SK-N-SH (cell line): ENCODE results near the gene DIRAS1. TPM values are rescaled to one million over a fixed set of nuclear protein-coding genes. Genes with fewer than 3 reads are reported as not detected.

Experiments used
- CTCF ChIA-PET: fragments of 300-600, 350-600 bp; formaldehyde crosslinking; extraction: SDS; loops from one replicate; lab custom pipeline; 2021; lab: Yijun Ruan, JAX
- POLR2A ChIA-PET: fragments of 350-600 bp; sonication (Branson Sonifier 250); formaldehyde crosslinking; extraction: SDS; loops from one replicate; lab custom pipeline; 2020; ENCODE audit warnings: antibody characterized with exemption, inconsistent platforms; lab: Yijun Ruan, JAX
- DNase-seq: peaks from one replicate; pipeline ENCODE4 v3.0.0; 2012
- H2AFZ ChIP-seq: fragments of 200-600 bp; sonication (generic); 2 replicates; pipeline ENCODE4 v1.8.1; 2016; ENCODE audit warnings: antibody characterized with exemption, mild to moderate bottlenecking, low read depth
- H3F3A ChIP-seq: fragments of 200-600 bp; sonication (generic); replicated peaks from 2 replicates; pipeline ENCODE3; 2016; ENCODE audit warnings: antibody characterized with exemption, mild to moderate bottlenecking; ENCODE audit not compliant: insufficient read depth
- H3K27ac ChIP-seq, 2 experiments: fragments of 200-500 bp in 1 of 2; fragments of 200-600 bp in 1 of 2; sonication (Bioruptor generic) in 1 of 2; sonication (generic), shearing (Covaris generic) in 1 of 2; 2 replicates each; pipeline versions ENCODE4 v1.5.1 to v1.6.1; 2014 to 2016; ENCODE audit warnings: low read depth in 2 of 2, inconsistent platforms in 1 of 2, low read length in 1 of 2, mild to moderate bottlenecking in 1 of 2, mixed read lengths in 1 of 2
- H3K27me3 ChIP-seq: fragments of 200-600 bp; sonication (generic), shearing (Covaris generic); 2 replicates; pipeline ENCODE4 v1.6.1; 2016; ENCODE audit warnings: mixed run types; ENCODE audit not compliant: insufficient read depth
- H3K36me3 ChIP-seq, 2 experiments: fragments of 200-500 bp in 1 of 2; fragments of 200-600 bp in 1 of 2; sonication (Bioruptor generic) in 1 of 2; sonication (generic) in 1 of 2; replicated peaks in 1 of 2; 2 replicates each; pipeline versions ENCODE3 to v1.5.1; 2014 to 2016; ENCODE audit warnings: low read length in 1 of 2, mild to moderate bottlenecking in 1 of 2; ENCODE audit not compliant: insufficient read depth in 2 of 2, control insufficient read depth in 1 of 2
- H3K4me1 ChIP-seq, 2 experiments: fragments of 200-500 bp in 1 of 2; fragments of 200-600 bp in 1 of 2; sonication (Bioruptor generic) in 1 of 2; sonication (generic), shearing (Covaris generic) in 1 of 2; 2 replicates each; pipeline versions ENCODE4 v1.5.1 to v1.6.1; 2014 to 2016; ENCODE audit warnings: low read depth in 1 of 2, low read length in 1 of 2, mixed run types in 1 of 2; ENCODE audit not compliant: insufficient read depth in 2 of 2, control insufficient read depth in 1 of 2
- H3K4me2 ChIP-seq: fragments of 200-600 bp; sonication (generic), shearing (Covaris generic); 2 replicates; pipeline ENCODE4 v1.6.1; 2017; ENCODE audit warnings: mixed run types
- H3K4me3 ChIP-seq, 2 experiments: fragments of 200-500 bp in 1 of 2; fragments of 200-600 bp in 1 of 2; sonication (Bioruptor generic) in 1 of 2; sonication (generic), shearing (Covaris generic) in 1 of 2; 2 replicates each; pipeline versions ENCODE4 v1.5.1 to v1.8.1; 2014 to 2016; ENCODE audit warnings: low read depth in 2 of 2, inconsistent platforms in 1 of 2, low read length in 1 of 2, mild to moderate bottlenecking in 1 of 2, mixed read lengths in 1 of 2, moderate library complexity in 1 of 2
- H3K79me2 ChIP-seq: fragments of 200-600 bp; sonication (generic); 2 replicates; pipeline ENCODE4 v1.8.1; 2017; ENCODE audit warnings: mild to moderate bottlenecking; ENCODE audit not compliant: insufficient read depth
- H3K9ac ChIP-seq: fragments of 200-600 bp; sonication (generic); 2 replicates; pipeline ENCODE4 v1.6.1; 2017; ENCODE audit warnings: mixed run types
- H3K9me2 ChIP-seq: fragments of 200-600 bp; sonication (generic); 2 replicates; pipeline ENCODE4 v1.6.1; 2017; ENCODE audit warnings: mixed run types
- H3K9me3 ChIP-seq: fragments of 200-600 bp; sonication (generic); 2 replicates; pipeline ENCODE4 v1.6.1; 2017; ENCODE audit warnings: mixed run types, mild to moderate bottlenecking, moderate library complexity
- H4K20me1 ChIP-seq: fragments of 200-600 bp; sonication (generic); 2 replicates; pipeline ENCODE4 v1.6.1; 2017; ENCODE audit warnings: mild to moderate bottlenecking, mixed run types; ENCODE audit not compliant: insufficient read depth
- ELF1 ChIP-seq: IDR thresholded peaks from 2 replicates; pipeline ENCODE4 v1.4.0; 2012
- EZH2phosphoT487 ChIP-seq: fragments of 200-600 bp; sonication (generic); IDR thresholded peaks from 2 replicates; pipeline ENCODE4 v1.6.1; 2017; ENCODE audit warnings: low read depth, mixed run types, mild to moderate bottlenecking, antibody characterized with exemption, moderate library complexity, borderline replicate concordance
- FOSL2 ChIP-seq: IDR thresholded peaks from 2 replicates; pipeline ENCODE4 v1.4.0; 2012; ENCODE audit warnings: low read depth, mild to moderate bottlenecking, moderate library complexity, borderline replicate concordance
- NRF1 ChIP-seq: IDR thresholded peaks from 2 replicates; pipeline ENCODE4 v1.6.1; 2012; ENCODE audit warnings: low read depth, mild to moderate bottlenecking, low read length
- PBX3 ChIP-seq: IDR thresholded peaks from 2 replicates; pipeline ENCODE4; 2012
- RXRA ChIP-seq: IDR thresholded peaks from 2 replicates; pipeline ENCODE4 v1.4.0; 2012; ENCODE audit warnings: low read depth, mild to moderate bottlenecking, borderline replicate concordance
- SIN3A ChIP-seq: IDR thresholded peaks from 2 replicates; pipeline ENCODE4 v1.6.1; 2012; ENCODE audit warnings: low read depth, mild to moderate bottlenecking, low read length, moderate library complexity, borderline replicate concordance
- YY1 ChIP-seq: IDR thresholded peaks from 2 replicates; pipeline ENCODE4 v1.4.0; 2012; ENCODE audit warnings: low read depth, mild to moderate bottlenecking
- ZBTB33 ChIP-seq: IDR thresholded peaks from 2 replicates; pipeline ENCODE4 v1.4.0; 2012; ENCODE audit warnings: low read depth, borderline replicate concordance
- WGBS: methylation state at CpG from one replicate; pipeline ENCODE4 v1.1.6; 2017; ENCODE audit warnings: low lambda C conversion rate; 5-methylcytosine and 5-hydroxymethylcytosine counted together
- polyA plus RNA-seq, 3 experiments: library from polyadenylated mRNA; depleted of rRNA; stranded (reverse); fragments of >200 nt; gene quantifications; 2 replicates each; pipeline ENCODE4 v1.2.3, GENCODE V29; 2012
- TF ChIP-seq, protein P1 (sequence below): fragments of 200-600 bp; sonication (generic); IDR thresholded peaks from 2 replicates; pipeline ENCODE4 v1.6.1; 2017; ENCODE audit warnings: antibody characterized with exemption, mild to moderate bottlenecking, moderate library complexity

Gene DIRAS1
- polyA plus RNA-seq, 1 of the 3 experiments (the other 2 are of a cell fraction) = 9.0 TPM

DNA sequence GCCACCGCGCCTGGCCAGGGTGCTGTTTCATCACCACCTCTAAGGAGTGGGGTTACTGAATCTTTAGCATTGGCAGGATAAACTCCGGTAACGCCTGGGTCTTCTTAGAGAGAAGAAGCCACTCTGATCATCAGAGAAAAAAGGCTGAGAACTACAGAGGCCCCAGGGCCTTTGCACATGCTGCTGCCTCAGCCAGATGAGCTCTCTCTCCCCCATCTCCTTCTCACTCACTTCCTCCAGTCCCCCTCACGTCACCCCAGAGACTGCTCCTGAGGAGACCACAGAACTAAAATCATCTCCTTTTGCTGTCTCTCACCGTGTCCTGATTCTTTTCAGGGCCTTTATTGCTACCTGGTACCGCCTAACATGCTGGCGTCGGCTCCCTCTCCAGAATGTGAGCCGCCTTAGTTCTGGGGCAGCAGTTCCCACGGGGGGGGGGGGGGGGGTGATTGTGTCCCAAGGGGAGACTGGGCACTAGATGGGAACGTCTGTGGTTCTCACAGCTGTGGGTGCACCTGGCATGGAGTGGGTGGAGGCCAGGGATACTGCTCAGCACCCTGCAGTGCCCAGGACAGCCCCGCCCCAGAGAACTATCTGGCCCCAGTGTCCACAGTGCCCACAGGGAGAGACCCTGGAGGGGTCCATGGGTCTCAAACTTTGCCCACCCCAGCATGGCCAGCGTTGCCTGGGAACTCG, 5.1 kb upstream of the DIRAS1 start:
- DNase-seq = peak; percentile 26
- H3K36me3 ChIP-seq = no peaks in the 10 kb centered on the region
- CTCF ChIA-PET = interaction anchor here (1.8 to 3.9 kb wide), 2 partner anchors 13 to 23 kb away, joined by 7 to 19 read pairs; partner anchors contain the start of gene SLC39A3
- TF ChIP-seq SIN3A (no peak), ELF1 (no peak), FOSL2 (no peak), YY1 (no peak), EZH2phosphoT487 (no peak), RXRA (no peak), ZBTB33 (no peak)
- TF ChIP-seq, protein P1, sequence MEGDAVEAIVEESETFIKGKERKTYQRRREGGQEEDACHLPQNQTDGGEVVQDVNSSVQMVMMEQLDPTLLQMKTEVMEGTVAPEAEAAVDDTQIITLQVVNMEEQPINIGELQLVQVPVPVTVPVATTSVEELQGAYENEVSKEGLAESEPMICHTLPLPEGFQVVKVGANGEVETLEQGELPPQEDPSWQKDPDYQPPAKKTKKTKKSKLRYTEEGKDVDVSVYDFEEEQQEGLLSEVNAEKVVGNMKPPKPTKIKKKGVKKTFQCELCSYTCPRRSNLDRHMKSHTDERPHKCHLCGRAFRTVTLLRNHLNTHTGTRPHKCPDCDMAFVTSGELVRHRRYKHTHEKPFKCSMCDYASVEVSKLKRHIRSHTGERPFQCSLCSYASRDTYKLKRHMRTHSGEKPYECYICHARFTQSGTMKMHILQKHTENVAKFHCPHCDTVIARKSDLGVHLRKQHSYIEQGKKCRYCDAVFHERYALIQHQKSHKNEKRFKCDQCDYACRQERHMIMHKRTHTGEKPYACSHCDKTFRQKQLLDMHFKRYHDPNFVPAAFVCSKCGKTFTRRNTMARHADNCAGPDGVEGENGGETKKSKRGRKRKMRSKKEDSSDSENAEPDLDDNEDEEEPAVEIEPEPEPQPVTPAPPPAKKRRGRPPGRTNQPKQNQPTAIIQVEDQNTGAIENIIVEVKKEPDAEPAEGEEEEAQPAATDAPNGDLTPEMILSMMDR = no peak
- TF ChIP-seq, all 33 proteins: peak for 0
- POLR2A ChIA-PET = interaction anchor here (1.3 kb wide), 1 partner anchor 10 kb away, joined by 3 read pairs; no protein-coding TSS in a partner anchor
- H3K9me3 ChIP-seq = no peaks in the 10 kb centered on the region
- no peak overlapping the region for H3K4me3 ChIP-seq
- no peaks in the 10 kb centered on the region for H3F3A ChIP-seq
- H4K20me1 ChIP-seq = no peaks in the 10 kb centered on the region
- H3K27me3 ChIP-seq = no peaks in the 10 kb centered on the region
- peaks cover 10 to 15% of the 10 kb centered on the region in 2 experiments; a peak in 3 of 4 replicates for H3K4me1 ChIP-seq
- H3K4me2 ChIP-seq = no peak overlapping the region
- no peak overlapping the region for H3K9ac ChIP-seq
- H3K9me2 ChIP-seq = no peaks in the 10 kb centered on the region
- H3K79me2 ChIP-seq = no peaks in the 10 kb centered on the region
- 67% methylated on average over 12 of the region's 15 CpGs for WGBS
- no peak overlapping the region for H2AFZ ChIP-seq
- no peak overlapping the region for H3K27ac ChIP-seq

DNA sequence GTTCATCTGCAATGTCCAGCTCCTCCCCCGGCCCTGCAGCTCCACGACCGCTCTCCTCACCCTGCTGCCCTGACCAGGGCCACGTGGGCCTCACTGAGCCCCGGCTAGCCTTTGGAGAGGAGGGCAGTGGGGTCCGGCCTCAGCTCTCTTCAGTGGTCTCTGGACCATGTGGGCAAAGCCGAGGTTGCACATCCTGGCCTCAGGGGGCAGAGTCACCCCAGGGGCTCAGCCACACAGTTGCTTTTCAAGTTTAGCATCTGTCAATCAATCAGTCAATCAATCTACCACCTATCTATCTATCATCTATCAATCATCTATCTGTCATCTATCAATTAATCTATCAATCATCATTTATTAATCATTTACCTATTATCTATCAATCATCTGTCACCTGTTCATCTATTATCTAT, 3.0 kb upstream of the DIRAS1 start:
- POLR2A ChIA-PET = no interaction called here
- CTCF ChIA-PET = interaction anchor here (1.1 to 2.9 kb wide), 2 partner anchors 15 to 25 kb away, joined by 3 to 14 read pairs; no protein-coding TSS in a partner anchor
- no peak overlapping the region for H2AFZ ChIP-seq

More for the DNA sequence above, 3.0 kb upstream of the DIRAS1 start:
- H3K9me3 ChIP-seq = no peaks in the 10 kb centered on the region
- no peaks in the 10 kb centered on the region for H3K79me2 ChIP-seq
- no peaks in the 10 kb centered on the region for H3F3A ChIP-seq
- peaks cover 15 to 21% of the 10 kb centered on the region in 2 experiments; a peak in 3 of 4 replicates for H3K4me1 ChIP-seq
- H3K27me3 ChIP-seq = no peaks in the 10 kb centered on the region
- H4K20me1 ChIP-seq = no peaks in the 10 kb centered on the region
- no peak overlapping the region for H3K4me3 ChIP-seq
- no CpG with 5 or more reads among the region's 7 CpGs for WGBS
- no peaks in the 10 kb centered on the region for H3K36me3 ChIP-seq
- peak; percentile 54 for DNase-seq
- no peak overlapping the region for H3K27ac ChIP-seq
- no peak overlapping the region for H3K4me2 ChIP-seq
- no peak overlapping the region for H3K9ac ChIP-seq
- H3K9me2 ChIP-seq = no peaks in the 10 kb centered on the region
- TF ChIP-seq NRF1 (no peak), PBX3 (peak; percentile 36)
- TF ChIP-seq, protein P1 = peak; percentile 18; the same call in 1 of the 2 replicates
